Upper lobe of left lung (tissue), 6 donors: Measurements from ENCODE around the gene CDH12. TPM values are rescaled to one million over a fixed set of nuclear protein-coding genes. Genes with fewer than 3 reads are reported as not detected.

Source experiments
- ATAC-seq, 2 donors: fragments of 200-7000 bp; cut with Tn5 transposase; one replicate each; pipeline ENCODE4 v1.9.1; 2022; ENCODE audit warnings: mild to moderate bottlenecking in 2 of 2, moderate library complexity in 2 of 2; ENCODE audit not compliant: low FRiP score in 2 of 2
- DNase-seq, 2 donors: peaks; one replicate each; pipeline ENCODE4 v3.0.0-alpha.2; 2019 to 2020
- H3K27ac ChIP-seq, 4 donors: fragments of 200-600 bp; sonication (generic); one replicate each; pipeline ENCODE4 v1.5.1; 2016 to 2019
- H3K27me3 ChIP-seq, 4 donors: fragments of 200-600 bp; sonication (generic); one replicate each; pipeline ENCODE4 v1.5.1; 2017 to 2019
- H3K36me3 ChIP-seq, 4 donors: fragments of 200-600 bp; sonication (generic); one replicate each; pipeline ENCODE4 v1.5.1; 2016 to 2019
- H3K4me1 ChIP-seq, 4 donors: fragments of 200-600 bp; sonication (generic); one replicate each; pipeline ENCODE4 v1.5.1; 2018 to 2019
- H3K4me3 ChIP-seq, 4 donors: fragments of 200-600 bp; sonication (generic); one replicate each; pipeline ENCODE4 v1.5.1; 2017 to 2019; ENCODE audit warnings: mild to moderate bottlenecking in 2 of 4, moderate library complexity in 1 of 4
- H3K9me3 ChIP-seq, 4 donors: fragments of 200-600 bp; sonication (generic); one replicate each; pipeline ENCODE4 v1.5.1; 2018 to 2019
- EP300 ChIP-seq, 4 donors: sonication (generic); formaldehyde crosslinking; IDR thresholded peaks; one replicate each; pipeline ENCODE4 v1.5.1; 2017; ENCODE audit warnings: antibody characterized with exemption in 4 of 4, control low read depth in 2 of 4
- POLR2A ChIP-seq, 4 donors: fragments of 450-650 bp; IDR thresholded peaks; one replicate each; pipeline ENCODE4 v1.5.1; 2016 to 2017; ENCODE audit warnings: antibody characterized with exemption in 4 of 4, mild to moderate bottlenecking in 2 of 4
- POLR2AphosphoS5 ChIP-seq, 2 donors: sonication (generic); formaldehyde crosslinking; IDR thresholded peaks; one replicate each; pipeline ENCODE4 v1.5.1; 2017; ENCODE audit warnings: antibody characterized with exemption in 2 of 2
- WGBS, 2 donors: methylation state at CpG; one replicate each; pipeline ENCODE4 v1.1.5; 2017 to 2018; 5-methylcytosine and 5-hydroxymethylcytosine counted together
- total RNA-seq, 6 donors: library from RNA; depleted of rRNA in 4 of 6; stranded (reverse); fragments of >200 nt in 4 of 6; gene quantifications; one replicate each; pipeline versions ENCODE4 v1.1.0 to v1.2.1, GENCODE V29; 2016 to 2021
- TF ChIP-seq, protein P1 (sequence below), 6 experiments: fragments of 450-650 bp in 4 of 6; fragments of 200-600 bp in 2 of 6; sonication (generic) in 2 of 6; IDR thresholded peaks; one replicate each; pipeline ENCODE4 v1.5.1; 2016 to 2019; ENCODE audit warnings: antibody characterized with exemption in 6 of 6
- donor health status: DM: no; HTN: no; CAD: no; lungs with moderate emphysema.
- donor health status: DM: no; HTN: yes; CAD: no; lungs with severe emphysema.

The CDH12 gene
- total RNA-seq, 6 donors from 2014 or later = 0.10 to 0.49 TPM; not detected in 4

DNA sequence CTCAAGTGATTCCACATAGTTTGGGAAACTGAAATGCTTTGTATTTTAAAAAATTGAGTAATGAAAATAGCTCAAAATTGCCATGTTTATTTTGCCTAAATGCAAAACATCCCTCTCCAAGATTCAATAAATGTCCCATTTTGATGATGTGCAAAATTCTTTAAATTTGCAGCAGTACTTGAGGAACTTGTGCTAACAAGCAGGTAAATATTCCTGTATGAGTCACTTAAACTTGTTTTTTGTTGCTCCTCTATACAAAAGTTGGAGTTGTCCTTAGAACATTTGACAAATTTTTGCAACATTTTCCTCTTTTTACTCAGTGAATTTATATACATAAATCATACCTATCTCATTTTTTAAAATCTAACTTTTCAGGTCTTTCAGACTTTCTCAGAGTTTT, 280.2 kb downstream of the CDH12 start:
- ATAC-seq = no peak
- DNase-seq = no peak
- H3K27ac ChIP-seq = no peak overlapping the region
- no peak for TF ChIP-seq POLR2A (IDR thresholded peaks at IDR 0.05)
- no peak for TF ChIP-seq EP300 (IDR thresholded peaks at IDR 0.05)
- TF ChIP-seq, protein P1, sequence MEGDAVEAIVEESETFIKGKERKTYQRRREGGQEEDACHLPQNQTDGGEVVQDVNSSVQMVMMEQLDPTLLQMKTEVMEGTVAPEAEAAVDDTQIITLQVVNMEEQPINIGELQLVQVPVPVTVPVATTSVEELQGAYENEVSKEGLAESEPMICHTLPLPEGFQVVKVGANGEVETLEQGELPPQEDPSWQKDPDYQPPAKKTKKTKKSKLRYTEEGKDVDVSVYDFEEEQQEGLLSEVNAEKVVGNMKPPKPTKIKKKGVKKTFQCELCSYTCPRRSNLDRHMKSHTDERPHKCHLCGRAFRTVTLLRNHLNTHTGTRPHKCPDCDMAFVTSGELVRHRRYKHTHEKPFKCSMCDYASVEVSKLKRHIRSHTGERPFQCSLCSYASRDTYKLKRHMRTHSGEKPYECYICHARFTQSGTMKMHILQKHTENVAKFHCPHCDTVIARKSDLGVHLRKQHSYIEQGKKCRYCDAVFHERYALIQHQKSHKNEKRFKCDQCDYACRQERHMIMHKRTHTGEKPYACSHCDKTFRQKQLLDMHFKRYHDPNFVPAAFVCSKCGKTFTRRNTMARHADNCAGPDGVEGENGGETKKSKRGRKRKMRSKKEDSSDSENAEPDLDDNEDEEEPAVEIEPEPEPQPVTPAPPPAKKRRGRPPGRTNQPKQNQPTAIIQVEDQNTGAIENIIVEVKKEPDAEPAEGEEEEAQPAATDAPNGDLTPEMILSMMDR (IDR thresholded peaks at IDR 0.05) = no peak
- TF ChIP-seq POLR2AphosphoS5 (IDR thresholded peaks at IDR 0.05) = no peak
- H3K36me3 ChIP-seq = no peaks in the 10 kb centered on the region
- H3K9me3 ChIP-seq = no peaks in the 10 kb centered on the region
- no peaks in the 10 kb centered on the region for H3K27me3 ChIP-seq
- H3K4me3 ChIP-seq = no peak overlapping the region
- H3K4me1 ChIP-seq = no peaks in the 10 kb centered on the region

DNA sequence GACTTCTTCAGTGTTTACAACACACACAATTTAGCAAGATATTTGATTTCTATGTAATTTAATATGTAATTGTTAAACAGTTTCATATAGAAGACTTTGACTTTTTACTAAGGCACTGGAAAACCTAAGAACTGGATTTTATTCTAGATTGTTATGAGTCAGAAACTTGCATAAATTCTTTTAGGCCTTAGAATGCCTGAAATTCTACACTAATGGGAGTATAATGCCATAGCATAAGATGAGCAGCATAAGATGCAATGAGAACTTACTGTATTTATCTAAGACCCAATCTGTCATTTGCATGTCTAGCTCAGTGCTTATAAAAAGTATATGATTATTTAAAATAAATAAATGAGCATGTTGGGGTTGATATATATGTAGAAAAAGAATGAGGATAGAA, 285.2 kb downstream of the CDH12 start:
- Histone ChIP-seq H3K9me3 (no peaks in the 10 kb centered on the region), H3K36me3 (no peaks in the 10 kb centered on the region), H3K4me1 (no peaks in the 10 kb centered on the region), H3K27me3 (no peaks in the 10 kb centered on the region), H3K27ac (no peak overlapping the region), H3K4me3 (no peak overlapping the region)
- DNase-seq (no peak), ATAC-seq (no peak)
- TF ChIP-seq, protein P1 (IDR thresholded peaks at IDR 0.05) = no peak
- TF ChIP-seq POLR2AphosphoS5 (IDR thresholded peaks at IDR 0.05) (no peak), POLR2A (IDR thresholded peaks at IDR 0.05) (no peak), EP300 (IDR thresholded peaks at IDR 0.05) (no peak)

DNA sequence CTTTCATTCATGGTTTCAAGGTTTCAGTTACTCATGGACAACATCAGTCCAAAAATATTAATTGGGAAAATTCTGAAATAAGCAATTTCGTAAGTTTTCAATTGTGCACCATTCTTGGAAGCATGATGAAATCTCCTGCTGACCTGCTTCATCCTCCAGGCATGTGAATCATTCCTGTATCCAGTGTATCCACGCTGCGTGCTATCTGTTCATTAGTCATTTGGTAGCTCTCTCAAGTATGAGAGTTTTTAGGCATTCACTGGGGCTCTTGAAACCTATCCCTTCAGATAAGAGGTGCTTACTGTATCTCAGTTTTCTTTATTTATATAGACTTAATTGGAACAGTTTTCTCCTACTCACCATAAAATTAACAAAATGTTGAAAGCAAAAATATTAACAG, 293.0 kb downstream of the CDH12 start:
- 41 to 65% methylated on average over 3 of the region's 3 CpGs for WGBS, 2 donors
- Histone ChIP-seq H3K9me3 (no peaks in the 10 kb centered on the region), H3K4me1 (no peaks in the 10 kb centered on the region), H3K27ac (no peak overlapping the region), H3K36me3 (no peaks in the 10 kb centered on the region), H3K27me3 (no peaks in the 10 kb centered on the region), H3K4me3 (no peak overlapping the region)
- no peak for DNase-seq
- no peak for ATAC-seq
- TF ChIP-seq EP300 (IDR thresholded peaks at IDR 0.05) = no peak
- TF ChIP-seq POLR2AphosphoS5 (IDR thresholded peaks at IDR 0.05) = no peak
- TF ChIP-seq, protein P1 (IDR thresholded peaks at IDR 0.05) = no peak
- TF ChIP-seq POLR2A (IDR thresholded peaks at IDR 0.05) = no peak

DNA sequence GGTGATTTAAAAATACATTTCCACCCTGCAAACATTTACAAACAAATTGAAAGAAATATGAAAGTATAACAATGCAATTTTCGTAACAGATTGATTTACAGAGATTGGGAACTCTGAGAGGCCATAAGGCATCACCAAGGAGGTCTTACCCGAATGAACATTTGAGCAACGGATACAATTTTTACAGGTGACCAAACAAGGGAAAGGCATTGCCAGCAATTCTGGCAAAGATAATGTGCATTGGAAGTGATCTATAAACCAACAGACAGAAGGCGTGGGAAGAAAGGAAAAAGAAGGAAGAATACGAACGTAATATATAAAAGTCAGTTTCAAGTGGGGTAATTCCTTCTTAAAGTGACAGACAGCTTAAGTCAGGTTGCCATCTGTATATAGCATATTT, 295.9 kb downstream of the CDH12 start:
- Histone ChIP-seq H3K27ac (no peak overlapping the region), H3K27me3 (no peaks in the 10 kb centered on the region), H3K9me3 (no peaks in the 10 kb centered on the region), H3K4me3 (no peak overlapping the region), H3K36me3 (no peaks in the 10 kb centered on the region), H3K4me1 (no peaks in the 10 kb centered on the region)
- DNase-seq = no peak
- WGBS, 2 donors = 82 to 87% methylated on average over 6 of the region's 6 CpGs
- no peak for ATAC-seq
- TF ChIP-seq, protein P1 (IDR thresholded peaks at IDR 0.05) = no peak
- TF ChIP-seq POLR2AphosphoS5 (IDR thresholded peaks at IDR 0.05) (no peak), EP300 (IDR thresholded peaks at IDR 0.05) (no peak), POLR2A (IDR thresholded peaks at IDR 0.05) (no peak)

DNA sequence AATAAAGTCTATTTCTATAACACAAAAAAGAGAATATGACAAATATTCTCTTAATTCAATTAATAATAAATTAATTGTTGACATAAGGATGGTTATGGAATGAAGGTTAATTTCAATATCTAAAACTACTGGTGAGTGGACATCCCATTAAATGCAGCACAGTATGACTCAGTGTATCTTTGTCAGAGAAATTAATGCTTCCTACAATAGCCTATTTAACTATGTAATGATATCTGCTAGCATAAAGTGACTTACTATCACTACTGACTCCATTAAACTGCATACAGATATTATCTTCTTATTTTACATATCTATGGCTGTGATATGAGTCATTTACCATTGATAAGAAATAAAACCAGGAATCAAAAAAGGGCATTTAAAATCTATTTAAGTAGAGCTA, 298.7 kb downstream of the CDH12 start:
- DNase-seq (no peak), ATAC-seq (no peak)
- TF ChIP-seq, protein P1 (IDR thresholded peaks at IDR 0.05) = no peak
- TF ChIP-seq EP300 (IDR thresholded peaks at IDR 0.05) (no peak), POLR2AphosphoS5 (IDR thresholded peaks at IDR 0.05) (no peak), POLR2A (IDR thresholded peaks at IDR 0.05) (no peak)
- no peaks in the 10 kb centered on the region for H3K4me1 ChIP-seq
- H3K27me3 ChIP-seq = no peaks in the 10 kb centered on the region
- no peaks in the 10 kb centered on the region for H3K36me3 ChIP-seq
- H3K9me3 ChIP-seq = no peaks in the 10 kb centered on the region
- no peak overlapping the region for H3K4me3 ChIP-seq
- no peak overlapping the region for H3K27ac ChIP-seq
